Karpas-422 (cell line): Measurements from ENCODE around the gene RTN4. TPM values are rescaled to one million over a fixed set of nuclear protein-coding genes. Genes with fewer than 3 reads are reported as not detected.
"Not testable (repeated sequence)": the region's sequence is repeated elsewhere in the genome, so short reads cannot be mapped to it uniquely, and the experiment has no call there.

ENCODE experiments used
- DNase-seq: peaks from one replicate; pipeline ENCODE4 v3.0.0-alpha.2; 2015
- H2AFZ ChIP-seq: fragments of 200-600 bp; sonication (generic); 2 replicates; pipeline ENCODE4 v1.6.1; 2014; ENCODE audit warnings: antibody characterized with exemption, low read length, mixed read lengths
- H3K27ac ChIP-seq: fragments of 200-600 bp; sonication (generic); 2 replicates; pipeline ENCODE4 v1.5.1; 2014; ENCODE audit warnings: mild to moderate bottlenecking, low read length, moderate library complexity
- H3K27me3 ChIP-seq: fragments of 200-600 bp; sonication (generic); 2 replicates; pipeline ENCODE4 v1.6.1; 2014; ENCODE audit warnings: low read length, mixed read lengths
- H3K36me3 ChIP-seq: fragments of 200-600 bp; sonication (generic); 2 replicates; pipeline ENCODE4 v1.6.1; 2014; ENCODE audit warnings: low read length, mixed read lengths; ENCODE audit not compliant: insufficient read depth
- H3K4me1 ChIP-seq: fragments of 200-600 bp; sonication (generic); 2 replicates; pipeline ENCODE4 v1.6.1; 2014; ENCODE audit warnings: mild to moderate bottlenecking, low read length, mixed read lengths
- H3K4me2 ChIP-seq: fragments of 200-600 bp; sonication (generic); 2 replicates; pipeline ENCODE4 v1.6.1; 2014; ENCODE audit warnings: low read length, low read depth, mild to moderate bottlenecking; ENCODE audit not compliant: poor library complexity, severe bottlenecking
- H3K4me3 ChIP-seq: fragments of 200-600 bp; sonication (generic); 2 replicates; pipeline ENCODE4 v1.5.1; 2014; ENCODE audit warnings: mild to moderate bottlenecking, antibody characterized with exemption, low read length, mixed read lengths
- H3K79me2 ChIP-seq: fragments of 200-600 bp; sonication (generic); 2 replicates; pipeline ENCODE4 v1.6.1; 2014; ENCODE audit warnings: mild to moderate bottlenecking, low read length, mixed read lengths
- H3K9ac ChIP-seq: fragments of 200-600 bp; sonication (generic); 2 replicates; pipeline ENCODE4 v1.6.0; 2014; ENCODE audit warnings: low read length
- H3K9me2 ChIP-seq: fragments of 200-600 bp; sonication (generic), shearing (Covaris generic); replicated peaks from 2 replicates; pipeline ENCODE4 v1.6.0; 2014; ENCODE audit warnings: mild to moderate bottlenecking, low read length, moderate library complexity; ENCODE audit not compliant: insufficient read depth
- H3K9me3 ChIP-seq: fragments of 300-700, 200-600 bp; sonication (generic); 2 replicates; pipeline ENCODE4 v1.6.1; 2014; ENCODE audit warnings: low read length, mixed read lengths
- H4K20me1 ChIP-seq: fragments of 200-600 bp; sonication (generic); 2 replicates; pipeline ENCODE4 v1.6.1; 2014; ENCODE audit warnings: mild to moderate bottlenecking, antibody characterized with exemption, low read length, low read depth; ENCODE audit not compliant: insufficient read depth
- total RNA-seq: library from RNA; depleted of rRNA; stranded (reverse); fragments of >200 nt; shearing (Covaris generic); gene quantifications from 2 replicates; pipeline ENCODE4 v1.2.3, GENCODE V29; 2014; ENCODE audit warnings: low replicate concordance

RTN4 gene
- total RNA-seq, 1 experiment from 2014 or later, result 109 TPM

- Histone ChIP-seq H4K20me1 (no peaks in the 10 kb centered on the region), H3K27ac (no peak overlapping the region), H3K36me3 (no peaks in the 10 kb centered on the region), H3K79me2 (no peaks in the 10 kb centered on the region), H3K9ac (no peak overlapping the region), H3K9me2 (no peaks in the 10 kb centered on the region), H3K9me3 (no peaks in the 10 kb centered on the region), H3K4me3 (no peak overlapping the region), H3K27me3 (no peaks in the 10 kb centered on the region), H3K4me2 (no peak overlapping the region), H3K4me1 (peaks cover 6% of the 10 kb centered on the region), H2AFZ (no peak overlapping the region)
- DNase-seq, result no peak
Measured at GRCh38 chr2:55059793-55060192, 9.5 kb upstream of the RTN4 start.

DNA sequence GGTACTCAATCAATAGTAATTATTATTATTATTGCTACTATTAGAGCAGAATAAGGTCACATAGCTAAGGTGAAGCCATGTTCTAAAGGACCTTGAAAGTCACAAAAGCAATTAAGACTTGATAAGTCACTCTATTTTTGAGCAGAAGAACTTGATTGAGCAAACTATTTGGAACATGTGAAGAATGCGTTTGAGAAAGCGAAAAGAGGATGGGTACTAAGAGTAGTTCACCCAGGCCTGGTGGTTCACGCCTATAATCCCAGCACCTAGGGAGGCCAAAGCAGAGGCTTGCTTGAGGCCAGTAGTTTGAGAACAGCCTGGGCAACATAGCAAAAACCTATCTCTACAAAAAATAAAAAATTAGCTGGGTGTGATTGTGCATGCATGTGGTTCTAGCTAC lies 7.2 kb upstream of the RTN4 start:
- H3K9ac ChIP-seq, result no peak overlapping the region
- H3K4me2 ChIP-seq, result no peak overlapping the region
- H3K4me1 ChIP-seq, result peaks cover 18% of the 10 kb centered on the region
- no peaks in the 10 kb centered on the region for H3K36me3 ChIP-seq
- H3K79me2 ChIP-seq, result no peaks in the 10 kb centered on the region
- H3K9me2 ChIP-seq, result no peaks in the 10 kb centered on the region
- no peak for DNase-seq
- no peak overlapping the region for H3K27ac ChIP-seq
- H3K9me3 ChIP-seq, result no peaks in the 10 kb centered on the region
- H2AFZ ChIP-seq, result no peak overlapping the region
- no peaks in the 10 kb centered on the region for H4K20me1 ChIP-seq
- H3K27me3 ChIP-seq, result no peaks in the 10 kb centered on the region
- H3K4me3 ChIP-seq, result no peak overlapping the region

DNA sequence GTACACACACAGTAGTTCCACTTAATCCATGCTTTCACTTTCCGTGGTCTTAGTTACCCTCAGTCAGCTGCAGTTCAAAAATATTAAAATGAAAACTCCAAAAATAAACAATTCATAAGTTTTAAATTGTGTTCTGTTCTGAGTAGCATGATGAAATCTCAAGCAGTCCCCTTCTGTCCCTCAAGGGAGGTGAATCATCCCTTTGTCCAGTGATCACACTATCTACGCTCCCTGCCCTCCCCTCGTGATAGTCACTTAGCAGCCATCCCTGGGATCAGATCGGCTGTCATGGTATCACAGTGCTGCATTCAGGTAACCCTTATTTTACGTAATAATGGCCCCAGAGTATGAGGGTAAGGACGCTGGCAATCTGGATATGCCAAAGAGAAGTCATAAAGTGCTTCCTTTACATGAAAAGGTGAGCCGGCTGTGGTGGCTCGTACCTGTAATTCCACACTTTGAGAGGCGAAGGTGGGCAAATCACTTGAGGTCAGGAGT lies 5.8 kb upstream of the RTN4 start:
- Histone ChIP-seq H3K4me3 (no peak overlapping the region), H3K27me3 (no peaks in the 10 kb centered on the region), H3K4me2 (no peak overlapping the region), H3K27ac (no peak overlapping the region), H3K4me1 (peaks cover 32% of the 10 kb centered on the region), H3K9ac (no peak overlapping the region), H3K36me3 (no peaks in the 10 kb centered on the region), H3K79me2 (no peaks in the 10 kb centered on the region), H4K20me1 (no peaks in the 10 kb centered on the region), H3K9me2 (no peaks in the 10 kb centered on the region), H2AFZ (no peak overlapping the region), H3K9me3 (no peaks in the 10 kb centered on the region)
- no peak for DNase-seq

DNA sequence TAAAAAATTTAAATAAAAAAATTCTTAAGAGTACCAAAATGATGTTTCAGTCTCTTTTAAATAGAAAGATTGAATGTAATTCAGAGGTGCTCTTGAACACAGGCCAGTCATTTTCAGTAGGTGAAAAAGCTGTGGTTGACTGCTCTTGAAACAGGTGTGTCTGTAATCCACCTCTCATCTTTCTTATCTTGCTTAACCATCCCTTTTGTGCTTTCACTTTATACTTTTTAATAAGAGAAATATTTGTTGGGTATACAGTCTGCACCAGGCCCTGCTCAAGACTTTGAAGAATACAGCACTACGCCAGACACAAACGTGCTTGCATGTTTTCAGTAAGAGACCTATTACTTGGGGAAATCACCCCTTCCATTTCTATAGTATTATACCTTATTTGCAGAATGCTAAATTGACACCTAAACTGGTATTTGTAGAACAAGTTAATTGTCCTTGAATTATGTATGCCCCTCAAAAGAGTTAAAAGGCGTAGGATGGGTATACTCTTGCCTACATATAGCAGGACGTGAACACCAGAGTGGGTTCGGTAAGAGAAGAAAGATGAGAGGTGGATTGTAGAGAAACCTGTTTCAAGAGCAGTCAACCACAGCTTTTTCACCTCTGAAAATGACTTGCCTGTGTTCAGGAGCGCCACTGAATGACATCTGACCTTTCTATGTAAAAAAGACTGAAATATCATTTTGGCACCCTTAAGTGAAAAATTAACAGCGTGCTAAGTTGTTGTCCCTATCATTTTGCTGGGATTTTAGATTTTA lies 4.0 kb upstream of the RTN4 start:
- Histone ChIP-seq H3K4me1 (peaks cover 34% of the 10 kb centered on the region), H3K9me2 (no peaks in the 10 kb centered on the region), H3K4me2 (no peak overlapping the region), H3K79me2 (peaks cover 2% of the 10 kb centered on the region), H2AFZ (no peak overlapping the region), H3K9ac (no peak overlapping the region), H4K20me1 (no peaks in the 10 kb centered on the region), H3K27ac (no peak overlapping the region), H3K4me3 (no peak overlapping the region), H3K9me3 (no peaks in the 10 kb centered on the region), H3K27me3 (no peaks in the 10 kb centered on the region), H3K36me3 (no peaks in the 10 kb centered on the region)
- DNase-seq, result no peak

GRCh38 chr2:55053225-55053624 lies 3.0 kb upstream of the RTN4 start:
- not testable (repeated sequence) for H3K36me3 ChIP-seq, H2AFZ ChIP-seq, H3K9ac ChIP-seq, H3K4me3 ChIP-seq, H3K27ac ChIP-seq, H3K27me3 ChIP-seq, H3K9me2 ChIP-seq, H3K4me2 ChIP-seq, H3K9me3 ChIP-seq, H4K20me1 ChIP-seq, DNase-seq
- peaks cover 13% of the 10 kb centered on the region for H3K79me2 ChIP-seq
- H3K4me1 ChIP-seq, result peaks cover 38% of the 10 kb centered on the region

GRCh38 chr2:55052129-55053061 lies 2.1 kb upstream of the RTN4 start:
- Histone ChIP-seq H3K4me2 (peak overlapping the region; percentile 94), H2AFZ (peak overlapping the region; percentile 80), H3K4me3 (peak overlapping the region; percentile 93), H4K20me1 (no peaks in the 10 kb centered on the region), H3K27ac (peak overlapping the region; percentile 78), H3K27me3 (no peaks in the 10 kb centered on the region), H3K9me3 (no peaks in the 10 kb centered on the region), H3K9ac (peak overlapping the region; percentile 75), H3K4me1 (peaks cover 46% of the 10 kb centered on the region), H3K36me3 (no peaks in the 10 kb centered on the region), H3K9me2 (no peaks in the 10 kb centered on the region), H3K79me2 (peaks cover 21% of the 10 kb centered on the region)
- peak; percentile 61 for DNase-seq

DNA sequence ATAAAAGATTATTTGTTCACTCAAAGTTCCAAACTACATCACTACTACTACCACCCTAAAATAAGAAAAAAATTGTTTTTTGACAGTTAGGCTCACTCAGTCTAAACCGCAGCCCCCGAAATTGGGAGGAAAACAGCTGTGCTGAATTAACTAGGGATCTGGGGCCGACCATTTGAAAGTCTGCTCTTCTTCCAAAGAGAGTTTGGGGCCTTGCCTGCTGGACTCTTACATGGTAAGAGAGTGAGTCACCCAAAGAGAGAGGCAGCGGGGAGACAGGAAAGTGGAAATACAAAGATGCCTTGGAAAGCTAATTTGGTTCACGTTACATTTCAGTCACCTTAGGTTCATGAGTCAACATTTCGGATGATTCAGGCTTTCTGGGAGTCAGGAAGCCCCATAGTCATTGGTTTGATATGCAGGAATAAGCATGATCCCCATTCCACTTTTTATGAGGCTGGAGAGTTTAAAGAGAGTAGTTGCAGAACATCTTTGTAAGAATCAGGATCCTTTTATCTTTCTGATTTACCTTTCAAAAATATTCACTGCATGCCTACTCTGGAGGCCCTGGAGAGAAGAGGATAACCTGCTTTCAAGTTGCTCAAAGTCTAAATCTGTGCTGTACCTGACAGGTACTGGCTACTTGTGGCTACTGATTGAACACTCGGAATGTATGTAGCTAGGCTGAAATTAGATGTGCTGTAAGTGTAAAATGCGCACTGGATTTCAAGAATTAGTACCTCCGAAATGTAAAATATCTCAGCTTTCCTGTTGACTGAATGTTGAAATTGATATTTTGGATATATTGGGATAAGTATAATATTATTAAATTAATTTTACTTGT lies 995 bp upstream of the RTN4 start:
- DNase-seq, result peak; percentile 66
- H3K9me2 ChIP-seq, result no peaks in the 10 kb centered on the region
- peaks cover 5% of the 10 kb centered on the region; the same call in 1 of the 2 replicates for H3K36me3 ChIP-seq
- peaks cover 33% of the 10 kb centered on the region for H3K79me2 ChIP-seq
- peak overlapping the region; percentile 80; the same call in 1 of the 2 replicates for H2AFZ ChIP-seq
- no peaks in the 10 kb centered on the region for H3K27me3 ChIP-seq
- no peaks in the 10 kb centered on the region for H3K9me3 ChIP-seq
- peak overlapping the region; percentile 75 for H3K9ac ChIP-seq
- peaks cover 52% of the 10 kb centered on the region for H3K4me1 ChIP-seq
- no peaks in the 10 kb centered on the region for H4K20me1 ChIP-seq
- H3K27ac ChIP-seq, result peak overlapping the region; percentile 78
- H3K4me2 ChIP-seq, result peak overlapping the region; percentile 94
- H3K4me3 ChIP-seq, result peak overlapping the region; percentile 93
